ENCODE data around the gene ZG16. TPM values are rescaled to one million over a fixed set of nuclear protein-coding genes. Genes with fewer than 3 reads are reported as not detected.

Gene ZG16
- total and polyA plus RNA-seq, 2 experiments from 2014 or later: not detected

DNA sequence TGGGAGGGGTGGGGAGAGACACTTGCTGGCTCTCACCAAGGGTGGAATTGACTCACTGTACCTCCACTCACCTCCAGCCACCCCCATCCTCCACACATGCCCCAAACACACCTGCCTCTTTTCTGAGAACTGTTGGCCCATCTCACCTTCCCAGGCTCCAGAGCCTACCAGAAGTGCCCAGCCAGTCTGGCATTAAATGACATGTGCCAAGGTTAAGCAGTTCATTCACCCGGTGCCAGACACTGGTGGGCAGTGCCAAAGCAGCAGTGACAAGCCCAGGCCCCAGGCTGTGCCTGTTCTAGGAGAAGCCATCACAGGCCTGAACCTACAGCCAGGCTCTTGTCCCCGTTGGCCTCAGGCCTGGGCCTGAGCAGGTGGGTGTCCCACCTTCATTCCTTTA is 53.4 kb downstream of the ZG16 start (continued):
- no peak for TF ChIP-seq REST (IDR thresholded peaks at IDR 0.05; ENCODE audit: unreplicated experiment)
- TF ChIP-seq EZH2 (IDR thresholded peaks at IDR 0.05; ENCODE audit: low read depth, unreplicated experiment): no peak
- TF ChIP-seq ZNF114 (CRISPR knock-in tag; IDR thresholded peaks at IDR 0.05): no peak
- TF ChIP-seq ETS1 (IDR thresholded peaks at IDR 0.05): no peak

Small RNAs within 50 kb of the gene (small RNA-seq; reads per million reads assigned to genes)
- gene AC009133.6 (ENCODE audit: low replicate concordance) (not detected), gene AC120114.4 (ENCODE audit: low replicate concordance) (not detected)

Other genes starting within 250 kb of the ZG16 start
- gene SPN, start 115.0 kb upstream of the ZG16 start, total RNA-seq (2014; rRNA removed; shearing (Covaris generic)): 2.1 and 2.3 TPM in 2 replicates
- gene SPN, start 115.0 kb upstream of the ZG16 start, polyA plus RNA-seq (2016; fragmentation: Nextera tagmentation; extraction: Ambion mirVana): 0.52 and 0.82 TPM in 2 replicates
- gene QPRT, start 99.1 kb upstream of the ZG16 start, total RNA-seq (2014; rRNA removed; shearing (Covaris generic)): 102 and 128 TPM in 2 replicates
- 65.4 and 79.1 TPM in 2 replicates for gene QPRT, start 99.1 kb upstream of the ZG16 start, polyA plus RNA-seq (2016; fragmentation: Nextera tagmentation; extraction: Ambion mirVana)
- gene C16orf54, start 32.3 kb upstream of the ZG16 start, total RNA-seq (2014; rRNA removed; shearing (Covaris generic)): not detected in 2 replicates
- 2.0 and 3.2 TPM in 2 replicates for gene C16orf54, start 32.3 kb upstream of the ZG16 start, polyA plus RNA-seq (2016; fragmentation: Nextera tagmentation; extraction: Ambion mirVana)
- gene KIF22, start 12.5 kb downstream of the ZG16 start, total RNA-seq (2014; rRNA removed; shearing (Covaris generic)): 179 and 192 TPM in 2 replicates
- 110 and 120 TPM in 2 replicates for gene KIF22, start 12.5 kb downstream of the ZG16 start, polyA plus RNA-seq (2016; fragmentation: Nextera tagmentation; extraction: Ambion mirVana)
- 181 and 270 TPM in 2 replicates for gene MAZ, start 28.3 kb downstream of the ZG16 start, total RNA-seq (2014; rRNA removed; shearing (Covaris generic))
- 155 and 170 TPM in 2 replicates for gene MAZ, start 28.3 kb downstream of the ZG16 start, polyA plus RNA-seq (2016; fragmentation: Nextera tagmentation; extraction: Ambion mirVana)
- 8.9 and 13.3 TPM in 2 replicates for gene PRRT2, start 33.9 kb downstream of the ZG16 start, total RNA-seq (2014; rRNA removed; shearing (Covaris generic))
- gene PRRT2, start 33.9 kb downstream of the ZG16 start, polyA plus RNA-seq (2016; fragmentation: Nextera tagmentation; extraction: Ambion mirVana): 13.6 and 16.6 TPM in 2 replicates
- gene PAGR1, start 37.9 kb downstream of the ZG16 start, total RNA-seq (2014; rRNA removed; shearing (Covaris generic)): 59.7 and 67.6 TPM in 2 replicates
- 76.7 and 78.7 TPM in 2 replicates for gene PAGR1, start 37.9 kb downstream of the ZG16 start, polyA plus RNA-seq (2016; fragmentation: Nextera tagmentation; extraction: Ambion mirVana)
- 2.6 and 3.7 TPM in 2 replicates for gene MVP, start 42.2 kb downstream of the ZG16 start, total RNA-seq (2014; rRNA removed; shearing (Covaris generic))
- gene MVP, start 42.2 kb downstream of the ZG16 start, polyA plus RNA-seq (2016; fragmentation: Nextera tagmentation; extraction: Ambion mirVana): 1.4 and 2.0 TPM in 2 replicates
- 60.0 and 78.1 TPM in 2 replicates for gene CDIPT, start 85.0 kb downstream of the ZG16 start, total RNA-seq (2014; rRNA removed; shearing (Covaris generic))
- gene CDIPT, start 85.0 kb downstream of the ZG16 start, polyA plus RNA-seq (2016; fragmentation: Nextera tagmentation; extraction: Ambion mirVana): 35.7 and 36.2 TPM in 2 replicates
- gene SEZ6L2, start 121.3 kb downstream of the ZG16 start, total RNA-seq (2014; rRNA removed; shearing (Covaris generic)): 55.8 and 71.9 TPM in 2 replicates
- gene SEZ6L2, start 121.3 kb downstream of the ZG16 start, polyA plus RNA-seq (2016; fragmentation: Nextera tagmentation; extraction: Ambion mirVana): 17.8 and 18.0 TPM in 2 replicates
- 11.3 and 20.6 TPM in 2 replicates for gene ASPHD1, start 122.2 kb downstream of the ZG16 start, total RNA-seq (2014; rRNA removed; shearing (Covaris generic))
- 12.4 and 15.5 TPM in 2 replicates for gene ASPHD1, start 122.2 kb downstream of the ZG16 start, polyA plus RNA-seq (2016; fragmentation: Nextera tagmentation; extraction: Ambion mirVana)
- 8.9 and 12.2 TPM in 2 replicates for gene KCTD13, start 148.0 kb downstream of the ZG16 start, total RNA-seq (2014; rRNA removed; shearing (Covaris generic))
- gene KCTD13, start 148.0 kb downstream of the ZG16 start, polyA plus RNA-seq (2016; fragmentation: Nextera tagmentation; extraction: Ambion mirVana): 8.7 and 10.1 TPM in 2 replicates
- 39.2 and 50.0 TPM in 2 replicates for gene TMEM219, start 183.8 kb downstream of the ZG16 start, total RNA-seq (2014; rRNA removed; shearing (Covaris generic))
- gene TMEM219, start 183.8 kb downstream of the ZG16 start, polyA plus RNA-seq (2016; fragmentation: Nextera tagmentation; extraction: Ambion mirVana): 81.5 and 82.3 TPM in 2 replicates
- gene TAOK2, start 195.6 kb downstream of the ZG16 start, total RNA-seq (2014; rRNA removed; shearing (Covaris generic)): 36.5 and 45.2 TPM in 2 replicates
- gene TAOK2, start 195.6 kb downstream of the ZG16 start, polyA plus RNA-seq (2016; fragmentation: Nextera tagmentation; extraction: Ambion mirVana): 8.8 and 10.1 TPM in 2 replicates
- 10.4 and 13.4 TPM in 2 replicates for gene HIRIP3, start 217.4 kb downstream of the ZG16 start, total RNA-seq (2014; rRNA removed; shearing (Covaris generic))
- 18.5 and 19.1 TPM in 2 replicates for gene HIRIP3, start 217.4 kb downstream of the ZG16 start, polyA plus RNA-seq (2016; fragmentation: Nextera tagmentation; extraction: Ambion mirVana)
- gene INO80E, start 218.0 kb downstream of the ZG16 start, total RNA-seq (2014; rRNA removed; shearing (Covaris generic)): 71.0 and 92.8 TPM in 2 replicates
- gene INO80E, start 218.0 kb downstream of the ZG16 start, polyA plus RNA-seq (2016; fragmentation: Nextera tagmentation; extraction: Ambion mirVana): 66.0 and 66.2 TPM in 2 replicates
- gene DOC2A, start 232.8 kb downstream of the ZG16 start, total RNA-seq (2014; rRNA removed; shearing (Covaris generic)): 7.5 and 10.0 TPM in 2 replicates
- gene DOC2A, start 232.8 kb downstream of the ZG16 start, polyA plus RNA-seq (2016; fragmentation: Nextera tagmentation; extraction: Ambion mirVana): 9.8 and 10.4 TPM in 2 replicates
- gene C16orf92, start 244.9 kb downstream of the ZG16 start, total RNA-seq (2014; rRNA removed; shearing (Covaris generic)): not detected in 2 replicates
- gene C16orf92, start 244.9 kb downstream of the ZG16 start, polyA plus RNA-seq (2016; fragmentation: Nextera tagmentation; extraction: Ambion mirVana): 0.34 and 0.56 TPM in 2 replicates

Measured in GM23338 (cell line).